A549 (cell line): ENCODE results near the gene PLEKHG7. TPM values are rescaled to one million over a fixed set of nuclear protein-coding genes. Genes with fewer than 3 reads are reported as not detected.
"Not testable (repeated sequence)": the region's sequence is repeated elsewhere in the genome, so short reads cannot be mapped to it uniquely, and the experiment has no call there.

Source experiments
- ATAC-seq, 2 experiments: fragments of 200-7000 bp in 1 of 2; fragments of >200 bp in 1 of 2; cut with Nextera tagmentation in 1 of 2; cut with Tn5 transposase in 1 of 2; 3 replicates each; pipeline versions ENCODE4 v1.8.0 to v1.9.1; 2018 to 2020; ENCODE audit warnings: mild to moderate bottlenecking in 1 of 2, moderate library complexity in 1 of 2
- CTCF ChIA-PET: fragments of 300-600 bp; sonication (Branson Sonifier 250); formaldehyde crosslinking; extraction: SDS; loops from one replicate; lab custom pipeline; 2021; ENCODE audit warnings: antibody characterized with exemption, inconsistent platforms; lab: Yijun Ruan, JAX
- POLR2A ChIA-PET: fragments of 350-600 bp; formaldehyde crosslinking; extraction: SDS; loops from one replicate; lab custom pipeline; 2021; ENCODE audit warnings: antibody characterized with exemption, inconsistent platforms; lab: Yijun Ruan, JAX
- DNase-seq, 2 experiments: peaks; one replicate each; pipeline versions ENCODE4 v3.0.0 to v3.0.0-alpha.2; 2011 to 2016; ENCODE audit warnings: low read depth in 1 of 2, low spot score in 1 of 2
- FAIRE-seq: peaks from 2 replicates; lab custom pipeline; 2011; peaks lifted over from hg19 to GRCh38; lab: Jason Lieb, UNC
- H3K27ac ChIP-seq, 2 experiments: fragments of >200 bp; sonication (Bioruptor Twin); formaldehyde crosslinking; 3 replicates each; pipeline ENCODE4 v1.5.1; 2016 to 2017
- H3K4me1 ChIP-seq: fragments of >200 bp; sonication (Bioruptor Twin); formaldehyde crosslinking; 3 replicates; pipeline ENCODE4 v1.6.1; 2016
- H3K4me2 ChIP-seq: fragments of >200 bp; sonication (Bioruptor Twin); formaldehyde crosslinking; 3 replicates; pipeline ENCODE4 v1.6.1; 2016
- H3K4me3 ChIP-seq: fragments of >200 bp; sonication (Bioruptor Twin); formaldehyde crosslinking; 3 replicates; pipeline ENCODE4 v1.5.1; 2016
- H3K9me3 ChIP-seq: fragments of >200 bp; sonication (Bioruptor Twin); formaldehyde crosslinking; 3 replicates; pipeline ENCODE4 v1.6.1; 2016
- BCL3 ChIP-seq: fragments of >200 bp; sonication (Bioruptor Twin); formaldehyde crosslinking; IDR thresholded peaks from 3 replicates; pipeline ENCODE4 v1.6.1; 2016
- CEBPB ChIP-seq, 2 experiments: fragments of >200 bp in 1 of 2; sonication (Bioruptor Twin) in 1 of 2; formaldehyde crosslinking in 1 of 2; IDR thresholded peaks; 2 replicates each; pipeline ENCODE4 v1.6.1; 2012 to 2016
- CHD2 ChIP-seq: fragments of 150-350 bp; IDR thresholded peaks from 2 replicates; pipeline ENCODE4 v1.6.1; 2014; ENCODE audit warnings: low read length; ENCODE audit not compliant: partially characterized antibody
- CTCF ChIP-seq: fragments of >200 bp; sonication (Bioruptor Twin); formaldehyde crosslinking; IDR thresholded peaks from 3 replicates; pipeline ENCODE4 v1.5.1; 2016
- EHF ChIP-seq: fragments of 250-450 bp; sonication (Bioruptor Pico); IDR thresholded peaks from 2 replicates; pipeline ENCODE4 v1.5.0; 2020; ENCODE audit warnings: mild to moderate bottlenecking
- EP300 ChIP-seq, 2 experiments: fragments of >200 bp; sonication (Bioruptor Twin); formaldehyde crosslinking; IDR thresholded peaks; 2 replicates in 1 of 2; 3 replicates in 1 of 2; pipeline ENCODE4 v1.6.1; 2016 to 2017
- HOXB5 ChIP-seq: fragments of 250-450 bp; sonication (Bioruptor Pico); IDR thresholded peaks from 2 replicates; pipeline ENCODE4 v1.5.0; 2020; ENCODE audit warnings: mild to moderate bottlenecking, moderate library complexity
- JUNB ChIP-seq: fragments of >200 bp; sonication (Bioruptor Twin); formaldehyde crosslinking; IDR thresholded peaks from 2 replicates; pipeline ENCODE4 v1.6.1; 2016
- MAFK ChIP-seq: fragments of 450-650 bp; IDR thresholded peaks from 2 replicates; pipeline ENCODE4 v1.6.1; 2014; ENCODE audit not compliant: partially characterized antibody
- MYC ChIP-seq: IDR thresholded peaks from 2 replicates; pipeline ENCODE4 v1.6.1; 2012; ENCODE audit warnings: mild to moderate bottlenecking, inconsistent platforms, low read length, improper control_type of control experiment, borderline replicate concordance
- NFE2L2 ChIP-seq: fragments of 150-350 bp; conservative IDR thresholded peaks from 2 replicates; pipeline ENCODE4 v1.6.1; 2014; ENCODE audit warnings: low read length
- PBX3 ChIP-seq: IDR thresholded peaks from 2 replicates; pipeline ENCODE4 v1.6.1; 2012
- SREBF2 ChIP-seq: fragments of 450-650 bp; IDR thresholded peaks from 2 replicates; pipeline ENCODE4 v1.6.1; 2014; ENCODE audit warnings: mild to moderate bottlenecking, moderate library complexity
- TP53 ChIP-seq: fragments of 250-450 bp; sonication (Bioruptor Pico); IDR thresholded peaks from 2 replicates; pipeline ENCODE4 v1.5.0; 2021; ENCODE audit warnings: mild to moderate bottlenecking, moderate library complexity
- USF2 ChIP-seq: fragments of 450-650 bp; IDR thresholded peaks from 2 replicates; pipeline ENCODE4 v1.6.1; 2014; ENCODE audit warnings: antibody characterized with exemption
- ZNF302 ChIP-seq: fragments of 250-450 bp; sonication (Bioruptor Pico); IDR thresholded peaks from 2 replicates; pipeline ENCODE4 v1.9.0; 2021; ENCODE audit warnings: inconsistent platforms, mild to moderate bottlenecking, moderate library complexity
- ZSCAN20 ChIP-seq: fragments of 250-450 bp; sonication (Bioruptor Pico); IDR thresholded peaks from 2 replicates; pipeline ENCODE4 v1.8.0; 2022; ENCODE audit warnings: mild to moderate bottlenecking, moderate library complexity
- WGBS: methylation state at CpG from one replicate; pipeline ENCODE4 v1.1.6; 2017; ENCODE audit errors: missing lambda C conversion rate; 5-methylcytosine and 5-hydroxymethylcytosine counted together
- polyA minus RNA-seq: library from RNA; depleted of rRNA, polyadenylated mRNA; stranded (reverse); fragments of >200 nt; gene quantifications from 2 replicates; pipeline ENCODE4 v1.2.3, GENCODE V29; 2011; rRNA and poly(A)+ RNA removed
- polyA plus RNA-seq, 4 experiments: library from polyadenylated mRNA; depleted of rRNA in 3 of 4; stranded (reverse); fragments of >200 nt; fragmentation: RNase III in 1 of 4; extraction: RNeasy Plus Mini Kit Qiagen cat#74134 plus additional on column Dnase treatment in 1 of 4; gene quantifications; 2 replicates in 3 of 4; 3 replicates in 1 of 4; pipeline ENCODE4 v1.2.3, GENCODE V29; 2011 to 2017

The PLEKHG7 gene
- 0.05 and 0.08 TPM in 2 replicates for polyA plus RNA-seq (2011; rRNA removed)
- polyA plus RNA-seq (2012; cell fraction: cytosol; rRNA removed) = 0.01 TPM in 1 of 2 replicates, not detected in the other
- polyA plus RNA-seq (2012; cell fraction: nucleus; rRNA removed) = not detected in 2 replicates
- polyA plus RNA-seq (2017; fragmentation: RNase III; extraction: RNeasy Plus Mini Kit Qiagen cat#74134 plus additional on column Dnase treatment) = 0.03 TPM in 2 of 3 replicates, not detected in the other
- 0.29 TPM in 1 of 2 replicates, not detected in the other for polyA minus RNA-seq

GRCh38 chr12:92702754-92703679 is at the start of gene PLEKHG7:
Gene PLEKHG7, plus strand, starts transcription at chr12:92702989. Its CDS starts 3,643 bp downstream, at chr12:92706632.
- peak; percentile 39 to 40; a peak in 3 of 6 replicates for ATAC-seq
- FAIRE-seq = no peak
- Histone ChIP-seq H3K4me1 (no peaks in the 10 kb centered on the region), H3K9me3 (no peaks in the 10 kb centered on the region; the same call in 2 of the 3 replicates), H3K4me3 (no peak within 1 kb of the TSS), H3K4me2 (peak within 1 kb of the TSS; percentile 57), H3K27ac (no peak within 1 kb of the TSS)
- TF ChIP-seq ZNF302 (CRISPR knock-in tag) = no peak
- 43% methylated on average over 8 of the region's 8 CpGs for WGBS
- ChIA-PET POLR2A (no interaction called here), CTCF (interaction anchor here (0.5 kb wide), 1 partner anchor 31 kb away, joined by 3 read pairs; no protein-coding TSS in a partner anchor)
- peak in 1 of 2 experiments; percentile 9 for DNase-seq

- ATAC-seq, H3K9me3 ChIP-seq, POLR2A ChIA-PET, H3K4me3 ChIP-seq, H3K27ac ChIP-seq, DNase-seq, FAIRE-seq, H3K4me2 ChIP-seq, H3K4me1 ChIP-seq: not testable (repeated sequence)
- CTCF ChIA-PET = interaction anchor here (1.7 kb wide), 1 partner anchor 1272 kb away, joined by 6 read pairs; no protein-coding TSS in a partner anchor
- 75% methylated on average over 4 of the region's 4 CpGs for WGBS
Observed at GRCh38 chr12:92654256-92654655, 48.5 kb upstream of the PLEKHG7 start.

- no peak for ATAC-seq
Observed at GRCh38 chr12:92654929-92655328, 47.9 kb upstream of the PLEKHG7 start.

GRCh38 chr12:92656911-92657310 is 45.9 kb upstream of the PLEKHG7 start:
- 90% methylated on average over 1 of the region's 1 CpG for WGBS
- TF ChIP-seq TP53 (CRISPR knock-in tag) = no peak
- no peak for TF ChIP-seq EHF
- TF ChIP-seq MYC = no peak
- no peak for TF ChIP-seq USF2
- no peak for TF ChIP-seq CEBPB (IDR thresholded peaks at IDR 0.05)
- no peak for TF ChIP-seq HOXB5 (CRISPR knock-in tag)
- no peak for TF ChIP-seq EP300 (IDR thresholded peaks at IDR 0.05)
- no peak for TF ChIP-seq BCL3
- no peak for TF ChIP-seq MAFK
- no peak for TF ChIP-seq CHD2
- TF ChIP-seq PBX3 = no peak
- TF ChIP-seq CTCF = no peak
- TF ChIP-seq, all 56 proteins: peak for 0
- ATAC-seq (no peak), DNase-seq (no peak), FAIRE-seq (no peak)
- no peak overlapping the region for H3K27ac ChIP-seq
- ChIA-PET CTCF (interaction anchor here (2.3 kb wide), 1 partner anchor 1275 kb away, joined by 12 read pairs; no protein-coding TSS in a partner anchor), POLR2A (no interaction called here)
- H3K4me2 ChIP-seq = no peak overlapping the region
- no peak overlapping the region for H3K4me3 ChIP-seq
- no peaks in the 10 kb centered on the region for H3K4me1 ChIP-seq
- H3K9me3 ChIP-seq = 0 out of 3 replicates have a peak, but pooled peaks cover 7% of the 10 kb centered on the region

More at GRCh38 chr12:92654929-92655328, 47.9 kb upstream of the PLEKHG7 start:
- Histone ChIP-seq H3K4me3 (no peak overlapping the region), H3K4me2 (no peak overlapping the region), H3K4me1 (0 out of 3 replicates have a peak, but pooled peaks cover 3% of the 10 kb centered on the region), H3K9me3 (no peaks in the 10 kb centered on the region), H3K27ac (no peak overlapping the region)
- CTCF ChIA-PET = interaction anchor here (0.6 to 1.7 kb wide), 3 partner anchors 81 to 1272 kb away, joined by 4 to 6 read pairs (median 6); no protein-coding TSS in a partner anchor
- no peak for TF ChIP-seq NFE2L2
- TF ChIP-seq JUNB = no peak
- TF ChIP-seq SREBF2 = no peak
- TF ChIP-seq TP53 (CRISPR knock-in tag) = no peak
- no peak for TF ChIP-seq ZSCAN20 (CRISPR knock-in tag)
- TF ChIP-seq CTCF = no peak
- DNase-seq = no peak
- WGBS = 71% methylated on average over 1 of the region's 1 CpG
- POLR2A ChIA-PET = no interaction called here
- no peak for FAIRE-seq
